Measurements from ENCODE around the gene PKDCC.
"Not testable (repeated sequence)": the region's sequence is repeated elsewhere in the genome, so short reads cannot be mapped to it uniquely, and the experiment has no call there.

PKDCC gene

GRCh38 chr2:42060718-42061619 is 13.1 kb downstream of the PKDCC start:
- Histone ChIP-seq H3K4me3 (ENCODE audit: low read depth in 1 of 2, low read length in 1 of 2) (no peak overlapping the region), H3K27ac (no peak overlapping the region), H3K27me3 (peaks cover 16% of the 10 kb centered on the region), H3K36me3 (no peaks in the 10 kb centered on the region), H3K9me3 (no peaks in the 10 kb centered on the region), H3K4me1 (ENCODE audit: control insufficient read depth in 1 of 2, insufficient read depth in 1 of 2, low read depth in 1 of 2, low read length in 1 of 2) (peaks cover 7 to 9% of the 10 kb centered on the region in 2 experiments)
- TF ChIP-seq, protein P1, sequence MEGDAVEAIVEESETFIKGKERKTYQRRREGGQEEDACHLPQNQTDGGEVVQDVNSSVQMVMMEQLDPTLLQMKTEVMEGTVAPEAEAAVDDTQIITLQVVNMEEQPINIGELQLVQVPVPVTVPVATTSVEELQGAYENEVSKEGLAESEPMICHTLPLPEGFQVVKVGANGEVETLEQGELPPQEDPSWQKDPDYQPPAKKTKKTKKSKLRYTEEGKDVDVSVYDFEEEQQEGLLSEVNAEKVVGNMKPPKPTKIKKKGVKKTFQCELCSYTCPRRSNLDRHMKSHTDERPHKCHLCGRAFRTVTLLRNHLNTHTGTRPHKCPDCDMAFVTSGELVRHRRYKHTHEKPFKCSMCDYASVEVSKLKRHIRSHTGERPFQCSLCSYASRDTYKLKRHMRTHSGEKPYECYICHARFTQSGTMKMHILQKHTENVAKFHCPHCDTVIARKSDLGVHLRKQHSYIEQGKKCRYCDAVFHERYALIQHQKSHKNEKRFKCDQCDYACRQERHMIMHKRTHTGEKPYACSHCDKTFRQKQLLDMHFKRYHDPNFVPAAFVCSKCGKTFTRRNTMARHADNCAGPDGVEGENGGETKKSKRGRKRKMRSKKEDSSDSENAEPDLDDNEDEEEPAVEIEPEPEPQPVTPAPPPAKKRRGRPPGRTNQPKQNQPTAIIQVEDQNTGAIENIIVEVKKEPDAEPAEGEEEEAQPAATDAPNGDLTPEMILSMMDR (IDR thresholded peaks at IDR 0.05) = no peak

GRCh38 chr2:42061839-42062238 is 14.0 kb downstream of the PKDCC start:
- Histone ChIP-seq H3K4me3 (ENCODE audit: low read depth in 1 of 2, low read length in 1 of 2) (no peak overlapping the region), H3K36me3 (no peaks in the 10 kb centered on the region), H3K9me3 (no peaks in the 10 kb centered on the region), H3K27ac (no peak overlapping the region), H3K4me1 (ENCODE audit: control insufficient read depth in 1 of 2, insufficient read depth in 1 of 2, low read depth in 1 of 2, low read length in 1 of 2) (peaks cover 7 to 9% of the 10 kb centered on the region in 2 experiments), H3K27me3 (peaks cover 11% of the 10 kb centered on the region)
- TF ChIP-seq, protein P1 (IDR thresholded peaks at IDR 0.05) = no peak

DNA sequence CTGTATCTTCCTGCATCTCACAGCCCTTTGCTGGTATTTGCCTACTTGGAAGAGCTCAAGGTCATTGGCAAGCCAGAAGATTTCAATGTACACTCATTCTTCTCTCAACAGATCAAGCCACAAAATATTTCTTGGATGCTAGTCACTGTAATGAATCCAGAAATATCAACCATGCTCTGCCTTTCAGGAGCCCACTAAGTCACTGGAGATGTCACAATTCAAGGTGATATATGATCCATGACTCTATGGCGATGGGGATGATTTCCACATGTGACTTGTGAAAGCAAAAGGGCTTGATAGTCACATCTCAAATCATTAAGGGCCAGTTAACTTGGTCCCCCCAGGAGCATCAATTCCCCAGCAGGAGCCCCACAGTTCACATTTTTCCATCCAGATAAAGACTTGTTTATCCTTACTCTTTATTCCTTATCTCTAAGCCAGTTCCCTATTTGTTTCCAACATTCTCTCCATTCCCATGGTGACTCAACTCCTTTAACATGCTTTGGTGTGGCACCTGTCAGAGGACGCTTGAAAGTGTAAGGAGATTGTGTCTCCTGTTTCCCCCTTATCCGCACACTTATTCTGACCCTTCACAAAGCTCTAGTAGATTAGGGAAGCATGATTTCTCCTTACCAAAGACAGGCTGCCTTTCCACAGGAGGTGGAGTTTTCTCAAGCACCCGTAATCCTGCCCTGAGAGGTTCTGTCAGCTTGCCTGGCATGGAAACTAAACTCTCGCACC is 15.8 kb downstream of the PKDCC start:
- TF ChIP-seq, protein P1 (IDR thresholded peaks at IDR 0.05) = no peak
- H3K27me3 ChIP-seq = peaks cover 14% of the 10 kb centered on the region
- no peak overlapping the region for H3K27ac ChIP-seq

DNA sequence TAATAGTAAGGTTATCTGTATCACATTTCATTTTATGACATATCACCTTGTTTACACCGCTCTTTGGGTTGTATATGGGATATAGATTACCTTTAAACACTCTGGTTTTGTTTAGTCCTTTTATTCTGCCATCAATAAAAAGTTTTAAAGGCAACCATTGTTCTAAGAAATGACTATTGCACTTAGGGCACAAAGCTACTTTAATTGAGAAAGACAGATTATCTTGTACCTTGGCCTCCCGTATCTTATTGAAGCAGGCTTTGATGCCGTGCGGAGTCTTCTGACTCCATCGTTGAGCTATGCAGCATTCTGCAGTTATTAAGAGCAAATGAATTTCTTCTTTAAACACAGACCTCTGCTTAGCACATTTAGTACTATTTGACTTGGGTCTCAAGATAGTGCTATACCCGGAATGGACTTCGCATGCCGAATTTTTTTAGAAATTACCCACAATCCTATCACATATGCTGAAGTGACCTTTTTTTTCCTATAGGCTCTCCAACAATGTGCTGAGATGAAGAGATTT is 16.7 kb downstream of the PKDCC start:
- peaks cover 23% of the 10 kb centered on the region for H3K27me3 ChIP-seq
- no peak overlapping the region for H3K27ac ChIP-seq
- peaks cover 7 to 9% of the 10 kb centered on the region in 2 experiments for H3K4me1 ChIP-seq (ENCODE audit: control insufficient read depth in 1 of 2, insufficient read depth in 1 of 2, low read depth in 1 of 2, low read length in 1 of 2)
- no peak overlapping the region for H3K4me3 ChIP-seq (ENCODE audit: low read depth in 1 of 2, low read length in 1 of 2)
- H3K36me3 ChIP-seq = no peaks in the 10 kb centered on the region
- TF ChIP-seq, protein P1 (IDR thresholded peaks at IDR 0.05) = no peak
- H3K9me3 ChIP-seq = no peaks in the 10 kb centered on the region

More for the DNA sequence above, 15.8 kb downstream of the PKDCC start:
- no peak overlapping the region for H3K4me3 ChIP-seq (ENCODE audit: low read depth in 1 of 2, low read length in 1 of 2)
- H3K4me1 ChIP-seq (ENCODE audit: control insufficient read depth in 1 of 2, insufficient read depth in 1 of 2, low read depth in 1 of 2, low read length in 1 of 2) = peaks cover 7 to 9% of the 10 kb centered on the region in 2 experiments
- H3K36me3 ChIP-seq = no peaks in the 10 kb centered on the region
- no peaks in the 10 kb centered on the region for H3K9me3 ChIP-seq

DNA sequence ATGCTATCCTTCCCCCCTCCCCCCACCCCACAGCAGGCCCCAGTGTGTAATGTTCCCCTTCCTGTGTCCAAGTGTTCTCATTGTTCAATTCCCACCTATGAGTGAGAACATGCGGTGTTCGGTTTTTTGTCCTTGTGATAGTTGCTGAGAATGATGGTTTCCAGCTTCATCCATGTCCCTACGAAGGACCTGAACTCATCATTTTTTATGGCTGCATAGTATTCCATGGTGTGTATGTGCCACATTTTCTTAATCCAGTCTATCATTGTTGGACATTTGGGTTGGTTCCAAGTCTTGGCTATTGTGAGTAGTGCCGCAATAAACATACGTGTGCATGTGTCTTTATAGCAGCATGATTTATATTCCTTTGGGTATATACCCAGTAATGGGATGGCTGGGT is 17.9 kb downstream of the PKDCC start:
- not testable (repeated sequence) for H3K27ac ChIP-seq; H3K4me3 ChIP-seq (ENCODE audit: low read depth in 1 of 2, low read length in 1 of 2); H3K4me1 ChIP-seq (ENCODE audit: control insufficient read depth in 1 of 2, insufficient read depth in 1 of 2, low read depth in 1 of 2, low read length in 1 of 2); H3K9me3 ChIP-seq; H3K36me3 ChIP-seq
- H3K27me3 ChIP-seq = peaks cover 27% of the 10 kb centered on the region

- not testable (repeated sequence) for H3K4me3 ChIP-seq (ENCODE audit: low read depth in 1 of 2, low read length in 1 of 2); H3K36me3 ChIP-seq; H3K4me1 ChIP-seq (ENCODE audit: control insufficient read depth in 1 of 2, insufficient read depth in 1 of 2, low read depth in 1 of 2, low read length in 1 of 2); H3K9me3 ChIP-seq; H3K27ac ChIP-seq
- peaks cover 27% of the 10 kb centered on the region for H3K27me3 ChIP-seq
These were observed 19.2 kb downstream of the PKDCC start for GRCh38 chr2:42067001-42067400.
